IPS-11a (cell line): ENCODE results near the gene CD302.
"Not testable (repeated sequence)": the region's sequence is repeated elsewhere in the genome, so short reads cannot be mapped to it uniquely, and the experiment has no call there.

ENCODE experiments used
- H3K4me3 ChIP-seq: one replicate; pipeline ENCODE4 v1.5.1; 2013; ENCODE audit warnings: low read depth, low read length, control low read depth

The CD302 gene

DNA sequence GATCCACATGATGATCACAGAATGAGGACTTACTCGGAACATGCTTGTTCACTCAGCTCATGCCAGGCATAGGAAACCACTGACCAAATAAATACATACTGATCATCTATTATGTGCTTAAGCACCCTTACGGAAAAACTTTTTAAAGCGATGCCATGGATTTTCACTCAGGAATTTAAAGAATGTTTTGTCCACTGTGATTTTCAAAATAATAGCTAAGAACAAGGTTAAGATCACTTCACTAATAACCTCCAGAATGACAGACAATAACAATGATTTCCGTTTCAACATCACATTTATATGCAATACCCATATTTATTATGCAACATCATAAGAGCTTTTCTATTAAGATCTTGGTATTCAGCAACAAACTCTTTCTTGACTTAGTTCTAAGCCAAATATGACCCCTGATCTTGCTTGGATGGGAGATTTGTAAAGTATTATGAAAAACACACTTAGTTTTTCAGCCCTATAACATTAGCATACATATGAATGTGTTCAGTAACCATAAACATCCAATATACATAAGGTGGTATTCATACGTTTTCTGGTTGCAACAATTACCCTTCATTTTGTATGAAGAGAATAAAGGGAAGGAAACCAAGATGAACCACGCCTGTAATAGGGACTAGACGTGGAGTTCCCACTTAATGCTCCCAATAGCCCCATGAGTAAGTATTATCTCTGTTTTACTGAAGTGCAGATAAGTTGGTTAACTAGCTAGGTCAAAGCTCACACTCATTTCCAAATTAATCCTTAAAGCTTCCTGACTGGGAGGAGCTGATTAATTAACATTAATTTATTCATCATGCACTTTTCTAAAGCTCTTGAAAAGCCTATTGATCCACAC lies 1.9 kb downstream of the CD302 start:
- no peak overlapping the region for H3K4me3 ChIP-seq

DNA sequence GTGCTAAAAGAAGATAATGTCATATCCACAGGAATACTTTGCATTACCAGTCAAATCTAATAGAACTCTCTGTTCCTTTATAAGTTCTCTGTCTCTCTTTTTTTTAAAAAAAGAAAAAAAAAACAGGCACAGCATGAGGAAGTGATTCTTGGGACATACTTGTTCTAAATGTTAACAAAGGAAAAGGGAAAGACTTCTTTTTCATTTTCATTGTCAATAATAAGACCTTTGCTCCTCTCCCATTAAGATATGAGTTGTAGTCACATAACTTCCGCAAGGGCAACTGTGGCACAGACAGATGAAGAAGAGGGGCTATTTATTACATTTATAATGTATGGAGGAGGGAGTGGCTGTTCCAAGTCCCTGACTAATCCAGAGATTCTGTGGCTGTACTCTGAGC lies 4.7 kb downstream of the CD302 start:
- no peak overlapping the region for H3K4me3 ChIP-seq

DNA sequence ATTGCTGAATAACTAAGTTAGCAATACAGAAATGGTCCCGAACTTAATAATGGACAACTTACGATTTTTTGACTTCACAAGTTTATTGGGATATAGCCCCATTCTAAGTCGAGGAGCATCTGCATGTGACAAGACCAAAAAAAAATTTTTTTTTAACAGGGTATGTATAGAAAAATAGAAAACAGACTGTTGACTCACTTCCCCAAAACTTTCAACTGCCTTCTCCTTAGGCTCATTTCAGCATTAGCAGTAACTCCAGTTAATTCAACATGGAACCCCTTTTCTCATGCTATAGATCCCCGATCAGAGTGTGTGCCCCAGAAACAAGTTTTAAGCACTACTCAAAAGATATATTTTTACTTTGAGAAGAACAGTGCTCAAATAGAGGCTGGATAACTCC lies 5.4 kb downstream of the CD302 start:
- H3K4me3 ChIP-seq: no peak overlapping the region

GRCh38 chr2:159792036-159792435 lies 6.0 kb downstream of the CD302 start:
- H3K4me3 ChIP-seq: no peak overlapping the region

- no peak overlapping the region for H3K4me3 ChIP-seq
Measured at GRCh38 chr2:159790323-159790722, 7.7 kb downstream of the CD302 start.

DNA sequence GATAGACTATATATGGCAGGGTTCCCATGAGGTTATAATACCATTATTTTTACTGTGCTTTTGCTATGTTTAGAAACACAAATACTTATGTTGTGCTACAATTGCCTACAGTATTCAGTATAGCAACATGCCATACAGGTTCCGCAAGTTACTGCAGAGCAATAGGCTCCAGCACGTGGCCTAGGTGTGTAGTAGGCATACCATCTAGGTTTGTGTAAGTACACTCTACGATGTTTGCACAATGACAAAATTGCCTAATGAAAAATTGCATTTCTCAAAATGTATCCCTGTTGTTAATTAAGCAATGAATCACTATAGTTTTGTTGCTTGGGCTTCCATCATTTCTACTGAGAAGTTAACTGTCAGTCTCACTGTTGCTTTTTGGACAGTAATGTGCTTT lies 9.8 kb downstream of the CD302 start:
- no peak overlapping the region for H3K4me3 ChIP-seq

GRCh38 chr2:159787647-159788046 lies 10.4 kb downstream of the CD302 start:
- not testable (repeated sequence) for H3K4me3 ChIP-seq

DNA sequence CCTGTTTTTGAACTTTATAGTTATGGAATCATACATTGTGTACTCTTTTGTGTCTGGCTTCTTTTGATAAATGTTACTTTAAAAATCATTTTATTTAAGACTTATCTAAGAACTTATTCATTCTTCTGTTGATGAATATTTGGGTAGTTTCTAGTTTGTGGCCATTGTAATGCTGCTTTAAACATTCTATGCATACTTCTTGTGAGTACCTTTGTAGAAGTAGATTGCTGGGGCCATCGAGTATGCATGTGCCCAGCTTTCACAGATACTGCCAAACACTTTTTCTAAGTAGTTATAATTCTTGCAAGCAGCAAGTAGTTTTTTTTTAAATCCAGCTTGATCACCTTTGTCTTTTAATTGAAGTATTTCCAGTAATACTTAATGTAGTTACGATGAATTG lies 11.1 kb downstream of the CD302 start:
- H3K4me3 ChIP-seq: no peak overlapping the region

GRCh38 chr2:159785195-159785594 lies 12.8 kb downstream of the CD302 start:
- no peak overlapping the region for H3K4me3 ChIP-seq

- not testable (repeated sequence) for H3K4me3 ChIP-seq
Measured at GRCh38 chr2:159784744-159785143, 13.3 kb downstream of the CD302 start.

DNA sequence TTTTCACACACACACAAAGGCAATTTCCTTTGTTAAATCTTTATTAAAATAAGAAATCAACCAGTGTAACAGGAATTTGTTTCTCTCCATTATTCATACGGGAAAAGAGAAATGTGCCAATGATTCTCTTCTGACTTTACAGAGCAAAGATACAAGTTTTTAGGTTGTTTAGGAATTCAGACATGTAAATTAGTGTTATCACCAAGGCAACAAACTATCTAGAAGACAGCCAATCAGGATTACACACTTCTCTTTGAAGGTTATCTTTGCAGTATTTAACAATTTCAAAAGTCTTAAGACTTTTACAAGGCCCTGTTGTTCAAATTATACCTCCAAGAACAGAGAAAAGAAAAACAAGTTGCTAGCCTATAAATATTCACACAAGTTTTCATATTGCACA lies 14.5 kb downstream of the CD302 start:
- H3K4me3 ChIP-seq: no peak overlapping the region

- H3K4me3 ChIP-seq: no peak overlapping the region
Measured at GRCh38 chr2:159776321-159776720, 21.7 kb downstream of the CD302 start.

- H3K4me3 ChIP-seq: no peak overlapping the region
Measured at GRCh38 chr2:159775021-159775420, 23.0 kb downstream of the CD302 start.

DNA sequence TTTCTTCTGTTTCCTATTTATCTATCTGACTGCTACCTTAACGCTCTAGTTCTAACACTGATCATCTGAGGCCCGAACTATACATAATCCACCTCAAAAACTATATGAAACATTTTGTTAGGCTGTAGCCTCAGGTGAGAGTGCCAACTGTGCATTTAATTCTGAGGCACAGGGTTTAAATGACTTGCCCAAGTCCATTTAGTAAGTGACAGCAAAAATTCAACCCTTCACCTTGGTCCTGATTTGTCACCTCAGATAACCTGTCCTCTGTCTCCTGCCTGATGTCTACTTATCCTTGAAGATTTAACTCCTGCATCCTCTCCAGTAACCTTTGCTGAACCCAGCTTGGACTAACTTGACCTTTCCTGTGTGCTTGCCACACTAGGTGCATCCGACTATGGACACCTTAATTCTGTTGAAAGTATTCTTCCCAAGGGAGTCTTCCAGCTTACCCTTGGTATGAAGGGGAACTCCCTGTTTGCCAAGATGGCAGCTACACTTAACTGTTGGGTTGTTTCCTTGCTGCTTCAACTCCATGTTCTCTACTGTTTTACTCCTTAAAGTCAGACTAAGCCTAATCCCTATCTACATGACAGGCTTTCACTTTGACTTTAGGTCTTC lies 23.5 kb downstream of the CD302 start:
- H3K4me3 ChIP-seq: no peak overlapping the region

DNA sequence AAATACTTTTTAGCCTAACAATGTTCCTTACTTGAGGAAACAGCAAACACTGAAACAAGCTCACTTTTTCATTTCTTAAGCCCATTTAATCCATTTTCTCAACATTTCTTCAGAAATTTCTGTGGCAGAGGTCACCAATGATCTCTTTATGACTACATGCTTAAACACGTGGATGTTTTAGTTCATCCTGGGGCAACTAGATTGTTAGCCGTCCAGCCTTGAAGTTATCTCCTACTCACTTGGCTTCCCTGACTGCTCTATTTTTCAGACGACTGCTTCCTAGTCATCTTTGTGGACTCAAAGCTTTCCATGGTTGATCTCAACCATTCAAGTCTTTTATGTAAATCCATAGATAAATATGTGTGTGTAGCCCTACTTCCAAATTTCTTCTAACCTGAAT lies 24.1 kb downstream of the CD302 start:
- no peak overlapping the region for H3K4me3 ChIP-seq

- no peak overlapping the region for H3K4me3 ChIP-seq
Measured at GRCh38 chr2:159773426-159773825, 24.6 kb downstream of the CD302 start.

- no peak overlapping the region for H3K4me3 ChIP-seq
Measured at GRCh38 chr2:159769147-159769546, 28.9 kb downstream of the CD302 start.

DNA sequence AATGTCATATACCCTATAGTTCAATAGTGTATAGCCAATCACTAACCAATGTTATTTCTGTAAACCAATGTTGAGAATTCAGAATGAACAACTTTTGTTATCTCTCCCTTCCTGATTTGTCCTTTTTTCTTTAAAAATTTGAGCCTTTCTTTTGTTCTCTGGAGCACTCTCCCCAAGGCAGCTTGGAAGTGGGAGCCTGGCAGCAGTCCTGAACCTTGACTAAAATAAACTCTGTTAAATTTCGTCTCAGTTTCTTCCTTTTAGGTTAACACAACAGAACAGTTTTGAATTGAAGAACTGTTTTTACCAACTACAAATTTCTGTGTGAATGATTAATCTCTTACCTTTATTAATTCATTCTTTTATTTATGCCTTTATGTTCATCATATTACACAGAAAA lies 35.9 kb downstream of the CD302 start:
- no peak overlapping the region for H3K4me3 ChIP-seq

- H3K4me3 ChIP-seq: no peak overlapping the region
Measured at GRCh38 chr2:159760326-159760725, 37.7 kb downstream of the CD302 start.

DNA sequence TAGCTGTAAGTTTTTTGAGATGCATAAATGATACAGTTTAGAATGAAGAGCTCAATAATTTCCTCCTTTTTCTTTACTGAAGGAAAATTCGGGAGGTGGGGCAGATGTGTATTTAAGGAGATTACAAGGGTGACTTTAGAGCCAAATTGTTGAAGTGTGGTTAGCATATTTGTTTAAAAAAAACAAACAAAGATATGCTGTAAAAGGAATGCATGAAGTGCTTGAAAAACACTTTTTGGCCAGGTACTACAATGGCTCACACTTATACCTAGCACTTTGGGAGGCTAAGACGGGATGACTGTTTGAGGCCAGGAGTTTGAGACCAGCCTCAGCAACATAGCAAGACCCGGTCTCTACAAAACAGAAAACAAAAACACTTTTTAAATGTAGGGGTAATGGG lies 38.4 kb downstream of the CD302 start:
- no peak overlapping the region for H3K4me3 ChIP-seq

DNA sequence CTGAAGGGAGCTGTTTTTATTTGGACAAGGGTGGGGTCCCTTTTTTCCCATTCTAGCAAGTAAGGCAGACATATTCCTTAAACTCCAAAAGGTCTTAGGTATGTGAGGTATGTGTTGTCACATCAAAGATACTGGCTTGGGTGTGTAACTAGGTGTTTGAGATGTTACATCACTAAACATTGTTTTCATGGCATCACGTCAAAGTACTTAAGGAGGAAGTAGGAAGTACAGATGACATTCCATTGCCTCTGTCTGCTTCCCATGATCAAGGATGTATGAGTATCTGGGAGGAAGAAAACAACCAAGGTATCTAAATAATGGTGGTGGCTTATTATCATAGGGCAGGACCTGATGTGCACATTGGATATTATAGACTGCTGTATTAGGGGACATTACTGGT lies 39.3 kb downstream of the CD302 start:
- no peak overlapping the region for H3K4me3 ChIP-seq

DNA sequence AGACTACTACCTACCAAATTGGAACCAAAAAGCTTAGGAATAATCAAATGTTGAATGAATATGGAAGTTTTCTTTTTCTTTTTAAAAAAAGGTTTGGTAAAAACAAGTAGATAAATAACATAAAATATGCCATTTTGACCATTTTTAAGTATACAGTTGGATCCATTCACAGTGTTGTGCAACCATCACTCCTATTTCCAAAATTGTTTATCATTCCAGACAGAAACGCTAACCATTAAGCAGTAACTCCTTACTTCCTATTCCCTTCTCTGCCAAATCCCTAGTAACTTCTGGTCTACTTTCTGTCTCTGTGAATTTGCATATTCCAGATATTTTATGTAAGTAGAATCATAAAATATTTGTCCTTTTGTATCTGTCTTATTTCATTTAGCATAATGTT lies 39.8 kb downstream of the CD302 start:
- no peak overlapping the region for H3K4me3 ChIP-seq

DNA sequence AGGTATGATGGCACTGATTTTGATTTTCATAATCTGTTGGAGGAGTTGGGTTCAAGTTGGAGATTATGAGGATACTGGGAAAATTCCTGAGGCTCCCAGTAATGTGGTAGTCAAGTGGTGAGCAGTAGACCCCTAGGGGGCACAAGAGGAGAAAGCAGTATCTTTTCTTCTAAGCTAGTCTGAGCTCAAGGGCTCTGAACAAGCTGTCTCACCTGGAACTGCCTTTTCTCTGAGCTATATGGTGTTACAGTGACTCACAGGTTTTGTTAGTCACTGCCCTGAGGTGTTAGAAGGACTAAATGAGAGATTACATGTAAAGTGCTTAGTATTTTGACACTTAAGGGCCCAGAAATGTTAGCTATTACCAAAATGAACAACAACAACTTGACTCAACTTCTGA lies 42.2 kb downstream of the CD302 start:
- no peak overlapping the region for H3K4me3 ChIP-seq
